NCI-H1092 (cell line): ENCODE measurements around the gene FMNL2.
"Not testable (repeated sequence)": the region's sequence is repeated elsewhere in the genome, so short reads cannot be mapped to it uniquely, and the experiment has no call there.

Experiments used
- DNase-seq: peaks from one replicate; lab custom pipeline; 2025; lab: John Stamatoyannopoulos, UW

The FMNL2 gene

DNA sequence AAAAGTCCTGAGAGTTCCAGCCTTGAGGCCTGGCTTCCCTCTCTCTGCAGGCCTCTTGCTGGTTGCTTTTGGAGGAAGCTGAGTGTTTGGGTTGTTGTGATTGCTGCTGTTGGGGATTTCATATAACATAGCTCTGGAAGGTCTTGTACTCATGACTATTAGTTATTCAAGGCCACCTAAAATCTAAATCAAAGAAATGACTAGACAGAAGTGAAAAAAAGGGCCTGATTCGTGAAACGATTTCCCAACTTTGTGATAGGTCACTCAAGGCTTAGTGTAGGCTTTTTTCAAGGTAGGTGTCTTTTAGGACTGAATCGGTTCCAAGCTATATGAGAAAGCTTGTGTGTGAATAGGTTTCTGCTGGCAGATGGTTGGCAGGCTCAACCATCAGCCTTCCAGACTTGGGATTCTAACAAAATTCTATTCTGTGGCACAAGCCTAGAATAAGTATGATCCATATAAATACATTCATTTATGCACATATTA is 164.4 kb downstream of the FMNL2 start:
- no peak for DNase-seq

GRCh38 chr2:152499896-152500735 is 165.1 kb downstream of the FMNL2 start:
- no peak for DNase-seq

DNA sequence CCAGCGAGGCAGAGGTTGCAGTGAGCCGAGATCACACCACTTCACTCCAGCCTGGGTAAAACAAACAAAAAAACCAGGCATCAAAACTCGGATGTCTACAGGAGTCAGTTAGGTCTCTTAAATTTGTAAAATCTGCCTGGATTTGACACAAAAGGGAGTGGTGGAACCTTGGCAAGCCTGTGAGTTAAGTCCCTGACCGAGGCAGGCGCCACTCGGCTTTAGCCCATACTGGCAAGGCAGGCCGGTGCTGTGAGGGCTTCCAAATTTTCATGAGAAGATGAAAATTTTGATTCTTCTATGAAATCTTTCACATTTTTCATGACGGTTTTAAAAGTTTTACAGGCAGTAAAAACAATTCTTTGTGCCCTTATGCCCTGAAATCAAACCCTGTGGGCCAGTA is 165.8 kb downstream of the FMNL2 start:
- no peak for DNase-seq

DNA sequence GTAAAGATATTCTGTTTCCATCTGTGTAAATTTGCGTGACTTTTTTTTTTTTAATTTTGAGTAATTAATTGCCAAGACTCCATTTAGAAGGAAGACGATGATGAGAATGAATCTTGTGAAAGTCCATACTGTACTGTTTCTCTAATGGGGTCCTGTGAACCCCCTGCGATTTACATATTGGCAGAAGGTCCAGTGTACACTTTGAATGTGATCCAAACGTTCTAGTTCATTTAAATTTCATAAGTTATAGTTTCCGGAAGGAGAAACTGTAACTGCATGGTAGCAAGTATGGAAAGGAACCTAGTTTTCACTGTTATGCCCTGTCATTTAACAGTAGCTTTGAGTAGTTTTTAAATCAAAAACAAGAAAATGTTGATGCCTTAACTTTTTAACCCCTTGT is 166.7 kb downstream of the FMNL2 start:
- no peak for DNase-seq

DNA sequence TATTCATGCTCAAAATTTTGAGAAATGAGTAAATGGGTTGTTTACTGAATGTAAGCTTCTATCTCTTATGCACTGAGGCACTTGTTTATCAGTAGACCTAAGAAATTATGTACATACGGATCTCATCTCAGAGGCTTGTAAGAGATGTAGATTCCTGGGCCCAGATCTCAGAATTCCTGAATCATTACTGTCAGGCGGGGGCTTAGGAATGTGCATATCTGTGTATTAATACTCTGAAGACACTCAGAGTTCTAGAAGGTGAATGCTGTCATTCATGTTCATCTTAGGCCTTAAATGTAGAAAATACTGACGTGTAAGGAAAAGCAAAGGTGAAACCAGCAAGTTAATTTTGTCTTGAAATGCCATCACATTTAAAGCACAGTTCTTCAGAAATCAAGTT is 169.6 kb downstream of the FMNL2 start:
- DNase-seq: no peak

DNA sequence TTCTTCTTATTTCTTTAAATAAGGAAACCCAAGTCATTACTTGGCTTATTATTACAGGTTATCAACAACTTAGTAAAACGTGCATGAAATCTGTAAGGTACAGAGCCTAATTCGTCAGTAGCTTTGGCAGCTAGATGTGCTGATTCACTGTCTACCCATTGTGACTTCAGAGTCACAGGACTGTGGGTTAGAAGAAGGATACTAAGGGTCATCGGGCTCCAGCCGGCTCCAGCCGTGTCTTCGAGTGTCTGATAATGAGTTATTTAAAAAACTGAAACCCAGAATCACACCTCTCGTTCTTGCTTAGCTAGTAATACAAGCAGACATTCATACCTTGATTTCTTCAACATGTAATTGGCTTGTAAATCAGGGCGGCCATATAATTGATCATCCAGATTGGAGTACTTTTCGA is 170.5 kb downstream of the FMNL2 start:
- no peak for DNase-seq

- DNase-seq: no peak
These were observed 171.9 kb downstream of the FMNL2 start for GRCh38 chr2:152506843-152507242.

DNA sequence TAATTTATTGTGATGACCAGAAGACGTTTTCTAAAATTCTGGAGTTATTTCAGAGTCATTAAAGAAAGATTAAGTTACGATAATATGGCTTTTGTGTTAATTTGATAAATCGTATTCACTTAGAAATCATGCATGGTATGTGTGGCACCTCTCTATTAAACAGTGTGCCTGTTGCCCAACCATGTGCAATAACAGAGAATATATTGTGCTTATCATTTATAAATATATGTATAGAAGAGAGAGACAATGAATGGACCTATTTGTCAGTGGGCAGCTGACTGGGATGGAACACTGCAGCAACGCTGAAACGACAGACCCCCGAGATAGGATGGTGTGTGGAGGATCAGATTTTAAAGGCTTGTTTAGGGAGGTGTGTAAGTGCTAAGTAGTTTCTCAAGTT is 172.9 kb downstream of the FMNL2 start:
- no peak for DNase-seq

DNA sequence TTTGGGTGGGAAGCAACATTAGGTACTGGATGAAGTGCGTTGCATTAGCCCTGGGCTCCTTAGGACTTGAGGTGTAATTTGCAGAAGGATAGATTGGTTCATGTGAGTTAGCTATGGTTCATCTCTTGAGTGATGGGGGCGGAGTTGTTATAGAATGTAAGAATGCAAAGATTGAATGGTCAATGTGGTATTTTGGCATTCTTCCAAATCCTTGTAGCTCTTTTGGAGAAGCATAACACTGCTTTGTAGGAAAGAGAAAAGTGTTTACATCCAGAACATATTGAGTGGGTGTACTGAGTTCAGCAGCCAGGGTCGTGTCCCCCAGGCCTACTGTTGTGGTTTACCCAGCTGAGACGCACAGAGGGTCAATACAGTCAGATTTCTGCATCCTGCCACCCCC is 173.5 kb downstream of the FMNL2 start:
- no peak for DNase-seq

DNA sequence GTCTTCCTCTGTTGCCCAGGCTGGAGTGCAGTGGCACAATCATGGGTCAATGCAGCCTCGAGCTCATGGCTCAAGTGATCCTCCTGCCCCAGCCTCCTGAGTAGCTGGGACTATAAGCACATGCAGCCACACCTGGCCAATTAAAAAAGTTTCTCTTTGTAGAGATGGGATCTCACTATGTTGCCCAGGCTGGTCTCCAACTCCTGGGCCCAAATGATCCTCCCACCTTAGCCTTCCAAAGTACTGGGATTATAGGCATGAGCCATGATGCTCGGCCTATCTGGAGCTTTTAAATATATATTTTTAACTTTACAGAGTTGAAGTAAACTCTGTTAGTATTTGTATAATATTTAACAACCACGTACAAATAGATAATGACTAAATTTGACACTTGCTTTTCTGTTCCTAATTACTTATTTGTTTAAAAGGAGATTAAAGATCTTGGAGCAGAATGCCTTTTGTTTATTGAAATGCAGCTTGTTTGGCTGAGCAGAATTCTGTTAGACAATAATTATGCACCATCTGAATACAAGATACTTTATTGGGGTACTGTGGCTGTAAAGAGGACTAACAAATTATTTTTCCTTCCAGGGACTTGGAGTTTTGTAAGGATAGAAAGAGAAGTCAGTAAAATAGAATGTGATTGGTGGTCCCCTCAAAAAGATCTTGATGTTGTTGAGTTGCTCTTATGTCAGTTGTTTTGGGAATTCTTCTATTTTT is 175.0 kb downstream of the FMNL2 start:
- no peak for DNase-seq

- DNase-seq: no peak
These were observed 175.6 kb downstream of the FMNL2 start for GRCh38 chr2:152510621-152511020.

- DNase-seq: no peak
These were observed 177.0 kb downstream of the FMNL2 start for GRCh38 chr2:152511981-152512380.

- no peak for DNase-seq
These were observed 178.1 kb downstream of the FMNL2 start for GRCh38 chr2:152513029-152513428.

- no peak for DNase-seq
These were observed 178.7 kb downstream of the FMNL2 start for GRCh38 chr2:152513681-152514080.

- DNase-seq: no peak
These were observed 183.1 kb downstream of the FMNL2 start for GRCh38 chr2:152518034-152518433.

- no peak for DNase-seq
These were observed 183.9 kb downstream of the FMNL2 start for GRCh38 chr2:152518641-152519580.

DNA sequence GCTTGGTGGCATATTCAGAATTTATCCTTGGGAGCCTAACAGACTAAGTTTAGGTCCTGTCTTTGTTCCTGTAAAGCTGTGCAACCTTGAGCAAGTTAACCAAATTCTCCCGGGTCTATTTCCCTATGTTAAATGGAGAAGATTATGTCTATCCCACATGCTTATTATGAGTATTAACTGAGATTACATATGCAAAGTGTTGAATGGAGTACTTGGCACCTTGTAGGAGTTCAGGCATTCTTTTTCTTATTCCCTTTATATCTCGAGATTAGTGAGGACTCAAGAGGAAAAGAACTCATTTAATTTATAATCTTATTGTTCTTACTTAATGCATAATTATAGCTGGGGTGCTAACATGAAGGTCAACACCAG is 184.6 kb downstream of the FMNL2 start:
- DNase-seq: no peak

DNA sequence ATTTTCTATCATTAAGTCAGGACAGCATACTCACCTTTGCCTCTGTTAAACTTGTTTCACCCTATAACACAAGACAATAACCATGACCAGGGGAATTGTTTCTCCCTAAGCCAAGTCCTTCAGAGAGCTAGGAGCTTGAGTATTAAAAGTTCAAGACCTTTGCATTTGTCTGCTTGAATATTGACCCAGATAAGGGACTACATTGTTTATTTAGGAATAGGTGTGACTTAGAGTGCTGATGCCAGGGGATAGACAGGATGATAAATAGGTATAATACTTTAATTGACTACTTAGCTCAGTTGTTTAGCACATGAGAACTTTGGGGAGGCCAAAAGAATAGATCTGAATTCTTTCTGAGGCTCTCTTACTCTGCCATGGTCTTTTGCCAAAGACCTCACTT is 185.8 kb downstream of the FMNL2 start:
- DNase-seq: no peak

GRCh38 chr2:152522446-152522845 is 187.5 kb downstream of the FMNL2 start:
- DNase-seq: not testable (repeated sequence)

DNA sequence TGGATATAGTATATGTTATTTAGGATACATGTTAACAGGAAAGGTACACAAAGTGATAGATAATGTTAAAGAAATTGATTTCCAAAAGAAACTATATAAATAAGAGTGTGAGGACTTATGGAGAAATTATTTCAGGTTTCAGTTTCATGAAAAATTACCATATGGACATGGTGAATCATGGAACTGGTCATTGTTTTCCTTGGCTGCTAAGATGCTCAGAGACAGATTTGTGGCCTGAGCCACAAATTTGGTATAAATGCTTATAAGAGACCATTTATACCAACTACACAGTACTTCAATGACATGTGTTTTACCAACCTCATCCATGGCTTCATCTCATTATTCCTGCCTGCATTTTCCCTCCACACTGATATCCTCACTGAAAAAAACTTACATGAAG is 188.1 kb downstream of the FMNL2 start:
- no peak for DNase-seq

GRCh38 chr2:152525277-152525838 is 190.4 kb downstream of the FMNL2 start:
- DNase-seq: peak; percentile 12
